AG04450 (cell line): ENCODE data around the gene AK8. TPM values are rescaled to one million over a fixed set of nuclear protein-coding genes. Genes with fewer than 3 reads are reported as not detected.

ENCODE experiments used
- CTCF ChIA-PET: fragments of 300-600, 350-600 bp; formaldehyde crosslinking; extraction: SDS; loops from one replicate; lab custom pipeline; 2022; ENCODE audit warnings: antibody characterized with exemption, inconsistent platforms; lab: Charles Lee
- POLR2A ChIA-PET: fragments of 350-600 bp; formaldehyde crosslinking; extraction: SDS; loops from one replicate; lab custom pipeline; 2021; ENCODE audit warnings: antibody characterized with exemption, inconsistent platforms; lab: Yijun Ruan, JAX
- DNase-seq: peaks from one replicate; pipeline ENCODE4 v3.0.0-alpha.2; 2011; ENCODE audit warnings: low read depth, low spot score
- H3K27ac ChIP-seq: one replicate; pipeline ENCODE4 v1.5.1; 2012; ENCODE audit warnings: low read depth, low read length, control low read depth
- H3K27me3 ChIP-seq: one replicate; pipeline ENCODE4 v1.6.0; 2012; ENCODE audit warnings: low read length; ENCODE audit not compliant: control insufficient read depth, insufficient read depth
- H3K4me3 ChIP-seq: 2 replicates; pipeline ENCODE4 v1.5.1; 2011; ENCODE audit warnings: mild to moderate bottlenecking, low read depth, low read length, control low read depth
- H3K9me3 ChIP-seq: 2 replicates; pipeline ENCODE4 v1.5.1; 2012; ENCODE audit warnings: low read length; ENCODE audit not compliant: control insufficient read depth, insufficient read depth
- CTCF ChIP-seq: IDR thresholded peaks from 2 replicates; pipeline ENCODE4 v1.5.1; 2011; ENCODE audit warnings: low read depth, low read length, control low read depth, inconsistent platforms
- polyA plus RNA-seq: library from polyadenylated mRNA; depleted of rRNA; stranded (reverse); fragments of >200 nt; gene quantifications from 2 replicates; pipeline ENCODE4 v1.2.3, GENCODE V29; 2011

Gene AK8
- polyA plus RNA-seq, 1 experiment = 0.14 TPM

GRCh38 chr9:132840980-132841379 is 37.1 kb downstream of the AK8 start:
- Histone ChIP-seq H3K27me3 (peaks cover 2% of the 10 kb centered on the region), H3K4me3 (no peak overlapping the region), H3K27ac (no peak overlapping the region), H3K9me3 (no peaks in the 10 kb centered on the region)
- DNase-seq = no peak
- CTCF ChIA-PET = no interaction called here
- POLR2A ChIA-PET = no interaction called here
- no peak for TF ChIP-seq CTCF

- H3K4me3 ChIP-seq = no peak overlapping the region
- peaks cover 11% of the 10 kb centered on the region for H3K27me3 ChIP-seq
- ChIA-PET POLR2A (no interaction called here), CTCF (interaction anchor here (0.8 kb wide), 1 partner anchor 10 kb away, joined by 3 read pairs; no protein-coding TSS in a partner anchor)
- H3K27ac ChIP-seq = no peak overlapping the region
- no peak for DNase-seq
- no peak for TF ChIP-seq CTCF
- H3K9me3 ChIP-seq = no peaks in the 10 kb centered on the region
Measured at GRCh38 chr9:132838291-132838690, 39.8 kb downstream of the AK8 start.

- Histone ChIP-seq H3K27me3 (peaks cover 16% of the 10 kb centered on the region), H3K9me3 (no peaks in the 10 kb centered on the region), H3K27ac (no peak overlapping the region), H3K4me3 (no peak overlapping the region)
- TF ChIP-seq CTCF = no peak
- DNase-seq = no peak
- CTCF ChIA-PET = interaction anchor here (0.8 kb wide), 1 partner anchor 9 kb away, joined by 3 read pairs; no protein-coding TSS in a partner anchor
- POLR2A ChIA-PET = no interaction called here
Measured at GRCh38 chr9:132837501-132838286, 40.4 kb downstream of the AK8 start.

- Histone ChIP-seq H3K27ac (no peak overlapping the region), H3K4me3 (no peak overlapping the region), H3K9me3 (no peaks in the 10 kb centered on the region), H3K27me3 (peaks cover 20% of the 10 kb centered on the region)
- ChIA-PET CTCF (no interaction called here), POLR2A (no interaction called here)
- no peak for DNase-seq
- no peak for TF ChIP-seq CTCF
Measured at GRCh38 chr9:132834343-132834742, 43.7 kb downstream of the AK8 start.

- Histone ChIP-seq H3K27me3 (peaks cover 20% of the 10 kb centered on the region), H3K4me3 (no peak overlapping the region), H3K9me3 (no peaks in the 10 kb centered on the region), H3K27ac (no peak overlapping the region)
- no peak for TF ChIP-seq CTCF
- ChIA-PET POLR2A (no interaction called here), CTCF (no interaction called here)
- no peak for DNase-seq
Measured at GRCh38 chr9:132833550-132834121, 44.4 kb downstream of the AK8 start.
